Measurements from ENCODE around the gene PRPF38B. TPM values are rescaled to one million over a fixed set of nuclear protein-coding genes. Genes with fewer than 3 reads are reported as not detected.

The PRPF38B gene
- total and polyA plus RNA-seq, 10 of the 15 experiments (the other 5 are each of a cell fraction or from before 2014, with no cell fraction given): 32.9 to 79.2 (median 47.8) TPM

DNA sequence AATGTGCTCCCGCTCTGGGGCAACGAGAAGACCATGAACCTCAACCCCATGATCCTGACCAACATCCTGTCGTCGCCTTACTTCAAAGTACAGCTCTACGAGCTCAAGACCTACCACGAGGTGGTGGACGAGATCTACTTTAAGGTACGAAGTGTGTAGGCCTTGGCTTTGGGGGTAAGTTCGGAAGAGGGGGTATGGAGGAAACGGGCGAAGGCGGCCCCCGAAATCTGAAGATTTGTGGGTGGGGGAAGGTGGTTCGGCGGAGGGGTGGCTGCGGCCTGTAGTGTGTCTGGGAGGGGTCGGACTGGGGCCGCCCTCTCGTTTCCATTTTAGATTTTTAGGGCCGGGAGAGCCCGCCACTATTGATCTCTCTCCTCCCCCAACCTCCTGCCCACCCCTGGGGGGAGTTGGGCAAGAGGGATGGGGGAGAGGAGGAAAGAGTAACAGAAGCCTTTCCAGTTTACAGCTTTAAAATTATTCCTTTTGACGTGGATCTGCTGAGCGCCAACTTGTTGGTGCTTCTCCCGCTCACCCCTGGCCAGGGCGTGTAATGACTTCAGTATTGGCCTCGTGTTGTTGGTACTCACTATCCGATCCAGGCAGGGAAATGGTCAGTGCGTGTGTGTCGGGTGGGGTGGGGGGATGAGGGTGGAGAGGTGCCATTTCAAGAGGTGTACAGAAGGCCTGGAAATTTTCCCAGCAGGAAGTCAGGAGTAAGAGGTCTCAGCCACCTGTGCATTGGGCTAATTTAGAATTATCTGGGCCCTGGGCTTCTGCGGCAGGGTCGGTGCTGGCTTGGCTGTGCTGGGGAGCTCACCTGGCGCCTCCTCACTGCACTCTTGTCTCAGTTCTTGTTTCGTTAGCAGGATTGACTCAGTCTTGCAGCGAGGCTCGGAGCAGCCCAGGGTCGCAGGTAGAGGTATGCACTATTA is 880 bp downstream of the PRPF38B start (continued):
- TF ChIP-seq, protein P1, sequence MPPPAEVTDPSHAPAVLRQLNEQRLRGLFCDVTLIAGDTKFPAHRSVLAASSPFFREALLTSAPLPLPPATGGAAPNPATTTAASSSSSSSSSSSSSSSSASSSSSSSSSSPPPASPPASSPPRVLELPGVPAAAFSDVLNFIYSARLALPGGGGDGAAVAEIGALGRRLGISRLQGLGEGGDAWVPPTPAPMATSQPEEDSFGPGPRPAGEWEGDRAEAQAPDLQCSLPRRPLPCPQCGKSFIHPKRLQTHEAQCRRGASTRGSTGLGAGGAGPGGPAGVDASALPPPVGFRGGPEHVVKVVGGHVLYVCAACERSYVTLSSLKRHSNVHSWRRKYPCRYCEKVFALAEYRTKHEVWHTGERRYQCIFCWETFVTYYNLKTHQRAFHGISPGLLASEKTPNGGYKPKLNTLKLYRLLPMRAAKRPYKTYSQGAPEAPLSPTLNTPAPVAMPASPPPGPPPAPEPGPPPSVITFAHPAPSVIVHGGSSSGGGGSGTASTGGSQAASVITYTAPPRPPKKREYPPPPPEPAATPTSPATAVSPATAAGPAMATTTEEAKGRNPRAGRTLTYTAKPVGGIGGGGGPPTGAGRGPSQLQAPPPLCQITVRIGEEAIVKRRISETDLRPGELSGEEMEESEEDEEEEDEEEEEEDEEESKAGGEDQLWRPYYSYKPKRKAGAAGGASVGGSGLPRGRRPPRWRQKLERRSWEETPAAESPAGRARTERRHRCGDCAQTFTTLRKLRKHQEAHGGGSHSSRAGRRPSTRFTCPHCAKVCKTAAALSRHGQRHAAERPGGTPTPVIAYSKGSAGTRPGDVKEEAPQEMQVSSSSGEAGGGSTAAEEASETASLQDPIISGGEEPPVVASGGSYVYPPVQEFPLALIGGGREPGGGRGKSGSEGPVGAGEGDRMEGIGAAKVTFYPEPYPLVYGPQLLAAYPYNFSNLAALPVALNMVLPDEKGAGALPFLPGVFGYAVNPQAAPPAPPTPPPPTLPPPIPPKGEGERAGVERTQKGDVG (CRISPR knock-in tag; IDR thresholded peaks at IDR 0.05): no peak
- no peak for TF ChIP-seq EED (IDR thresholded peaks at IDR 0.05; ENCODE audit: low read depth)
- TF ChIP-seq ZBTB33 (IDR thresholded peaks at IDR 0.05): no peak
- TF ChIP-seq IRF5 (IDR thresholded peaks at IDR 0.05; ENCODE audit: borderline replicate concordance): no peak
- TF ChIP-seq HCFC1 (IDR thresholded peaks at IDR 0.05; ENCODE audit: low read length): no peak
- TF ChIP-seq WRNIP1 (IDR thresholded peaks at IDR 0.05; ENCODE audit: borderline replicate concordance, low read depth, low read length): 0 out of 2 replicates have a peak, but pooled peaks have one; percentile 80
- no peak for TF ChIP-seq NFYA (IDR thresholded peaks at IDR 0.05; ENCODE audit: borderline replicate concordance, low read depth, low read length)
- TF ChIP-seq RUNX3 (IDR thresholded peaks at IDR 0.05; ENCODE audit: low read length): peak; percentile 17
- TF ChIP-seq ZBED1 (IDR thresholded peaks at IDR 0.05; ENCODE audit: borderline replicate concordance): peak; percentile 48; the same call in 1 of the 2 replicates
- TF ChIP-seq CREM (IDR thresholded peaks at IDR 0.05; ENCODE audit: low read depth): no peak
- no peak for TF ChIP-seq ZNF592 (IDR thresholded peaks at IDR 0.05)
- 0 out of 2 replicates have a peak, but pooled peaks have one; percentile 29 for TF ChIP-seq LARP7 (IDR thresholded peaks at IDR 0.05)
- TF ChIP-seq SPI1 (IDR thresholded peaks at IDR 0.05; ENCODE audit: borderline replicate concordance, insufficient read depth, low read depth, low read length): peak; percentile 74
- no peak for TF ChIP-seq ZNF24 (IDR thresholded peaks at IDR 0.05)
- no peak for TF ChIP-seq PAX5 (IDR thresholded peaks at IDR 0.05; ENCODE audit: borderline replicate concordance, low read depth, low read length)
- 0 out of 2 replicates have a peak, but pooled peaks have one; percentile 3 for TF ChIP-seq SMARCA5 (IDR thresholded peaks at IDR 0.05)
- TF ChIP-seq RAD21 (IDR thresholded peaks at IDR 0.05; ENCODE audit: insufficient read depth, low read depth, low read length): peak; percentile 58
